Measurements from ENCODE around the gene GPC2. TPM values are rescaled to one million over a fixed set of nuclear protein-coding genes. Genes with fewer than 3 reads are reported as not detected.

Gene GPC2
- total RNA-seq, 1 experiment from 2014 or later: 45.2 TPM

DNA sequence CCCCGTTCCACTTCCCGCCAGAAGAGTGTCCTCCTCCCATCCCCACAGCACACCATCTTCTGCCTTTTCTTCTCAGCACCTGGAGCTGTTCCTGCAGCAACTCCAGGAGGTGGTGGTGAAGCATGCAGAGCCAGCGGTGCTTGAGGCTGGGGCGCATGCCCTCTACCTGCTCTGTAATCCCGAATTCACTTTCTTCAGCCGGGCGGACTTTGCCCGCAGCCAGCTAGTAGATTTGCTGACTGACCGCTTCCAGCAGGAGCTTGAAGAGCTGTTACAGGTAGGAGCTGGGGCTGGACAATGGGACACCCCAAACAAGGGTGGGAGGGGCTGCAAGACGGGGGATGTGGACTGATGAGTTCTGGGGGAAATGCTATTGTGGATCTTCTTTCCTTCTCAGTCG is 23.5 kb upstream of the GPC2 start:
- no peak overlapping the region for H3K4me2 ChIP-seq (ENCODE audit: insufficient read depth, insufficient read length, low read length)
- H2AK5ac ChIP-seq (ENCODE audit: insufficient read length, low read length): no peak overlapping the region
- no peak overlapping the region for H4K5ac ChIP-seq (ENCODE audit: insufficient read length, low read depth, low read length)
- peaks cover 25 to 28% of the 10 kb centered on the region in 2 experiments for H3K4me1 Mint-ChIP-seq
- no peak overlapping the region for H3K9ac ChIP-seq (ENCODE audit: extremely low read depth, insufficient read length, low read length)
- H3K4me3 Mint-ChIP-seq: 0 out of 5 replicates have a peak overlapping the region, but pooled peaks of 1 of the 2 experiments have one; percentile 39
- H3K36me3 Mint-ChIP-seq (ENCODE audit: insufficient read depth in 1 of 3, low read depth in 3 of 3): no peaks in the 10 kb centered on the region
- H3K14ac ChIP-seq (ENCODE audit: insufficient read depth, low read length): no peak overlapping the region
- TF ChIP-seq, protein P1, sequence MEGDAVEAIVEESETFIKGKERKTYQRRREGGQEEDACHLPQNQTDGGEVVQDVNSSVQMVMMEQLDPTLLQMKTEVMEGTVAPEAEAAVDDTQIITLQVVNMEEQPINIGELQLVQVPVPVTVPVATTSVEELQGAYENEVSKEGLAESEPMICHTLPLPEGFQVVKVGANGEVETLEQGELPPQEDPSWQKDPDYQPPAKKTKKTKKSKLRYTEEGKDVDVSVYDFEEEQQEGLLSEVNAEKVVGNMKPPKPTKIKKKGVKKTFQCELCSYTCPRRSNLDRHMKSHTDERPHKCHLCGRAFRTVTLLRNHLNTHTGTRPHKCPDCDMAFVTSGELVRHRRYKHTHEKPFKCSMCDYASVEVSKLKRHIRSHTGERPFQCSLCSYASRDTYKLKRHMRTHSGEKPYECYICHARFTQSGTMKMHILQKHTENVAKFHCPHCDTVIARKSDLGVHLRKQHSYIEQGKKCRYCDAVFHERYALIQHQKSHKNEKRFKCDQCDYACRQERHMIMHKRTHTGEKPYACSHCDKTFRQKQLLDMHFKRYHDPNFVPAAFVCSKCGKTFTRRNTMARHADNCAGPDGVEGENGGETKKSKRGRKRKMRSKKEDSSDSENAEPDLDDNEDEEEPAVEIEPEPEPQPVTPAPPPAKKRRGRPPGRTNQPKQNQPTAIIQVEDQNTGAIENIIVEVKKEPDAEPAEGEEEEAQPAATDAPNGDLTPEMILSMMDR (conservative IDR thresholded peaks at IDR 0.05): no peak
- no peak overlapping the region for H3K56ac ChIP-seq (ENCODE audit: insufficient read length, low read depth, low read length)
- no peak overlapping the region for H2AFZ ChIP-seq (ENCODE audit: low read length)
- no peak overlapping the region for H3K27ac Mint-ChIP-seq
- peaks cover 54% of the 10 kb centered on the region for H3K27me3 Mint-ChIP-seq (ENCODE audit: low read depth)
- H3K9me3 Mint-ChIP-seq: no peaks in the 10 kb centered on the region
- no CpG with 5 or more reads among the region's 11 CpGs for WGBS (ENCODE audit: extremely low coverage, insufficient read length, low lambda C conversion rate)
- H3K27ac ChIP-seq (ENCODE audit: insufficient read length, low read depth, low read length): no peak overlapping the region
- H3T11ph ChIP-seq (ENCODE audit: low read length): no peak overlapping the region
- no peak overlapping the region for H2BK20ac ChIP-seq (ENCODE audit: low read depth, low read length, poor library complexity, severe bottlenecking)
- H3K9me3 ChIP-seq (ENCODE audit: control insufficient read depth, low read depth, low read length): no peaks in the 10 kb centered on the region
- H3K18ac ChIP-seq (ENCODE audit: insufficient read length, low read depth, low read length): no peak overlapping the region
- H3K4ac ChIP-seq (ENCODE audit: low read depth, low read length): no peak overlapping the region
- no peak overlapping the region for H4K8ac ChIP-seq (replicated peaks; ENCODE audit: insufficient read length, low read depth, low read length)
- no peak overlapping the region for H2BK15ac ChIP-seq (ENCODE audit: low read depth, low read length)
- H3K79me2 ChIP-seq (ENCODE audit: insufficient read depth, low read length): no peaks in the 10 kb centered on the region
- no peaks in the 10 kb centered on the region; the same call in 1 of the 2 replicates for H3K27me3 ChIP-seq (ENCODE audit: insufficient read depth, low read length)
- no peak overlapping the region for H2BK120ac ChIP-seq (ENCODE audit: low read depth, low read length, poor library complexity, severe bottlenecking)
- H4K91ac ChIP-seq (ENCODE audit: insufficient read length, low read depth, low read length): no peak overlapping the region
- H3K79me1 ChIP-seq (ENCODE audit: insufficient read depth, low read depth, low read length, poor library complexity, severe bottlenecking): no peaks in the 10 kb centered on the region
- no peaks in the 10 kb centered on the region for H3K23me2 ChIP-seq (ENCODE audit: insufficient read length, low read depth, low read length, poor library complexity, severe bottlenecking)
- H4K20me1 ChIP-seq (ENCODE audit: control insufficient read depth, insufficient read depth, insufficient read length): no peaks in the 10 kb centered on the region
- no peak for DNase-seq
- H2BK12ac ChIP-seq (ENCODE audit: insufficient read length, low read depth, low read length): no peak overlapping the region
- no peak overlapping the region for H2BK5ac ChIP-seq (ENCODE audit: insufficient read length, low read length)
- H3K23ac ChIP-seq (ENCODE audit: insufficient read length, low read depth, low read length): no peak overlapping the region
- H3K4me1 ChIP-seq (ENCODE audit: insufficient read depth, low read length): no peaks in the 10 kb centered on the region; the same call in 1 of the 2 replicates

All from H9 (cell line).